HG03575 (cell line): ENCODE results near the gene HLCS.
"Not testable (repeated sequence)": the region's sequence is repeated elsewhere in the genome, so short reads cannot be mapped to it uniquely, and the experiment has no call there.

Experiments
- ATAC-seq: cut with Tn5 transposase; IDR thresholded peaks from one replicate; pipeline ENCODE4 v1.9.1; 2021; ENCODE audit not compliant: unreplicated experiment, insufficient number of reproducible peaks, low FRiP score; ENCODE audit errors: extremely low read depth

Gene HLCS

DNA sequence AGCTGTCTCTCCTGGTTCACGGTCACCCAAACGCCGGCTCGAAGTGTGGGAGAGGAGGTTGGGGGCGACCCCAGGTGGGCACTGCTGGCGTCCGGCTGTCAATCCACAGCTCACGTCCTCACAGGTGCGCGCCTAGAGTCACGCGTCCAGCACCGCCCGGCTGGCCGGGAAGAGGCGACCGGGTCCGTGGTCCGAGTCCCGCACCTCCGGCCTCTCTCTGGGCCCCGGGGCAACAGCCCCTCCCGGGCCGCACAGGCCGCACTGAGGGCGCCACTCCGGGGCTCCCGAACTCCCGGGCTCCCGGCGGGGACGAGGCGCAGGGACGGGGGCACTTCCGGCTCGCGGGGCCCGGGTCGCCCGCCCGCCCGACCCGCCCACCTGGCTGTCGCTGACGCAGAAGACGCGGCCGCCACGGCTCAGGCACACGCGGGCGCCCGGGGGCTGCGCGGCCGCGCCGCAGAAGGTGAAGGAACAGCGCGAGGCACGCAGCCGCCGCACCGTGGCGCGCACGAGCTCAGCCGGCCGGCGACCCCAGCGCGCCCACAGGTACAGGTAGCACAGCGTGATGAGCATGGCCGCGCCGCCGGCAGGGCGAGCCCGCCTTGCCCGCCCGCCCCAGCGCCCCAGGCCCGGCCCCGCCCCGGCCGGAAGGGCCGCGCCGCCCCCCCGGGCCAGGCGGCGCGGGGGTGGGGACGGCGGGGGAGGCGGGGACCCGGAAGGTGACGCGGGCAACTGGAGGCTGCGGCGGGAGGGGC, at the start of gene HLCS:
HLCS (minus strand) TSS at position 604 of the 755 bp plus-strand sequence; CDS start at position 573, 31 bp downstream.
- no peak for ATAC-seq

DNA sequence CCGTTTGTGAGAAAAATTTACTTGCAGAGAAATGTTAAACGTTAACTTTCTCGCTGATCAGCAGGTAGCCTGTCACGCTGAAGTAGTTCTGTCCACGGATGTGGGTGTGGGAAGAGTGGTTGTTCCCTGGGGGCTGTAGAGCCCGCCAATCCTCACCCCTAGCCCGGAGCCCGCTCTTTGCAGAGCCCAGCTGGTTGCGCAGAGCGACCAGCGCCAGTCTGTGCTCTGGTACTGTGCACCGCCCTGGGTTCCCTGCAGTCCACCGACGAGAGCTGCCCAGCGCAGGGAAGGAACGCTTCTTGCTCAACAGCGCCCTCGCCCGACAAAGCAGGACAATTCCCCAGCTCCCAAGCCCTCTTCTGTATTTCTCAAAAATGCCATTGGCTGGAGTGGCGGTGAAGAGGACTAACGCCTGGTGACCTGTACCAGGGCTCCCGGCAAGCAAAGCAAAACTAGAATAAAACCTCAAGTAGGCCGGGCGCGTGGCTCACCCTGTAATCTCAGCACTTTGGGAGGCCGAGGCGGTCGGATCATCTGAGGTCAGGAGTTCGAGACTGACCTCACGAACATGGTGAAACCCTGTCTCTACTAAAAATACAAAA, 43.4 kb upstream of the HLCS start:
- ATAC-seq: no peak

DNA sequence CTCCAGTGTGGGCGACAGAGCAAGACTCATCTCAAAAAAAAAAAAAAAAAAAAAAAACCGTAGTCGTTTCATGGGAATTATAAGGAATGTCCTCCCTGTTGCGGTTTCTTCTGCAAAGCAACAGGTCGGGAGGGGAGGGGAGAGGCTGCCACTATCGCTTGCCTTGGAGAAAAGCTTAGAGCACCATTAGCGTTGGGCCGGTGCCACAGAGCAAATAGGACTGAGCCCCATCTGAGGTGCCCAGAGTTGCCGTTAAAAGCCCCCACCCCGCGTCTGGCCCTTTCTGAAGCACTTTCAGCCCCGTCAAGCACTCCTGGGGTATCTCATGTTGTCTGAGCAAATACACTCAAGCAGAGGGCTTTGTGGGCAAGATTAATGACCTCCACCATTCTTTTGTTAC, 42.3 kb upstream of the HLCS start:
- ATAC-seq: no peak

DNA sequence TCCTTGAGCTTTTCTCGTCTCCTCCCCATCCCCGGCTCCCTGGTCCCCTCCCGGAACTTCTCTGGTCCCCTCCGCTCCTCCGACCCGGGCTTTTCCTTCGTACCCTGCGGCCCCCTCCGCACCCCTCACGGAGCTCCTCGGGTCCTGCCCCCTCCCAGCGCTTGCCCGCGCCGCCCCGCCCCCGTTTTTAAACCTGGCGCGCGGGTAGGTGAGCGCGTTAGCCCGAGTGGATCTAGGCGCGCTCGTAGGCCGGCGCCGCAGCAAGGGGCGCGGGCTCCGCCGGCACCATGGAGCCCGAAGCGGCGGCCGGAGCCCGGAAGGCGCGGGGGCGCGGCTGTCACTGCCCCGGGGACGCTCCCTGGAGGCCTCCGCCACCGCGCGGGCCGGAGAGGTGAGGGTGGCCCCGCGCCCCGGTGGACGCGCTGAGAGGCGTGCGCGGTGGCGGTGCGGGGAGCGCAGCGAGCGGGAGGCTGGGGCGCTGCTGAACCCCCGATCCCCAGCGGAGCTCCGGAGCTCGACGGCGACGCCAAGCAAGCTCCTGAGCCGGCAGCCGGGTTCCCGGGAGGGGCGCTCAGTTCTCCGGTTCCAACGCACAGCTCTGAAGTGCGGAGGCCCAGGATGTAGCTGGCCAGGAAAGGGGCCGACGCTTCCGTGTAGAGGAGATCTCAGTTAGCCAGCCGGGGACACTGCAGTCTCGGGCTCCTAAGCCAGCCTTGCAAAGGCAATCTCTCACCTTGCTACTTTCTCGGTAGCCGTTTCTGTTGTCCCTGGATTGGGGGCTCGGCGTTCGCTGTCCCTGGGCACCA, 40.2 kb upstream of the HLCS start, which contains the start of gene RIPPLY3:
RIPPLY3 (plus strand) TSS at position 217 of the 806 bp plus-strand sequence; CDS start at position 288, 71 bp downstream.
- no peak for ATAC-seq

DNA sequence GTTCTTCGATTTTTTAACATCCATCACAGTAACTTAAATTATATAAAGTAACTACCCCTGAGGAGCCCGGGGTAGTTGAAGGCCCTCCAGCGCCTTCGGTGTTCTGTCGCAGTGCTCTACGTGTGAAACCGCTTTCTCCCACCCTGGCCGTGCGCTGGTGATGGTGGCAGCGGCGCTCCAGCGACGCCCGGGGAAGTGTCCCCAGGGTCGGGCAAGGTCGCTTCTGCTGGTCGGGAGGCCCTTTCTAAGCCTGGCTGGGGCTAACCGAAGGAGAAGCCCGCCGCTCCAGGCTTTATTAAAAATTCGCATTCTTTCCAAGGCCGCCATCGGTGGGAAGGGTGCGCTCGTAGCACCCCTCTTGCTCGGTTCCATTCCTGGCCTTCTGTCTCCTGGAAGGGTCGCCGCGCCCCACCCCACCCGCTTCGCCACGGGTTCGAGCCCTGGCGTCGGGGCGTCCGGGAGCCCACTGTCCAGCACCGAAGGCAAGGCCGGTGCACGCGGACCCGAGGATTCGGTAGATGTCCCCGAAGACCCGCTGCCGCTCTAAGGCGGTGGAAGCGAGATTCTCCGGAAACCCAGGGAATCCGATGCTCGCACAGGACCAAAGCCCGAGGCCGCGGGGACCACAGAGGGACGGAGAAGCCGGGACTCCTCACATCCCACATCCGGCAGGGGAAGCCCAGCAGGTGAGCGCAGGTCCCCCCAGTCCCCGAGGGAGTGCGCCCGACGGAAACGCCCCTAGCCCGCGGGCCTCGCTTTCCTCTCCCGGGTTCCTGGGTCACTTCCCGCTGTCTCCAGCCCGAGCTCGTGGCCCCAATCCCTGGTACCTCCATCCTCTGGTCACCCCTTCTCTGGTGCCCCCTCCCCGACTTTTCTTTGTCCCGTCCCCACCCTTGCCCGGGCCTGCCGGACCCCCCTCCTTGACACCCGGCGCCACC, 39.3 kb upstream of the HLCS start:
- no peak for ATAC-seq

DNA sequence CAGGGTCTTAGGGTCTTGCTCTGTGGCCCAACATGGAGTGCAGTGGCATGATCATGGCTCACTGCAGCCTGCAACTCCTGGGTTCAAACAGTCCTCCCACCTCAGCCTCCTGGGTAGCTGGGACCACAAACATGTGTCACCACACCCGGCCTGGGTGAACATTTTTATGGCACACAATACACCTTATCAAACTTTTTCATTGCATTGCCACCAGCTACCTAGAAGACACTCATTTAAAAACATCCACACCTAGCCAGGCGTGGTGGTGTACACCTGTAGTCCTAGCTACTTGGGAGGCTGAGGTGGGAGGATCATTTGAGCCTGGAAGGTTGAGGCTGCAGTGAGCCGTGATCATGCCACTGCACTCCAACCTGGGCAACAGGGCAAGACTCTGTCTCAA, 37.4 kb upstream of the HLCS start:
- not testable (repeated sequence) for ATAC-seq

DNA sequence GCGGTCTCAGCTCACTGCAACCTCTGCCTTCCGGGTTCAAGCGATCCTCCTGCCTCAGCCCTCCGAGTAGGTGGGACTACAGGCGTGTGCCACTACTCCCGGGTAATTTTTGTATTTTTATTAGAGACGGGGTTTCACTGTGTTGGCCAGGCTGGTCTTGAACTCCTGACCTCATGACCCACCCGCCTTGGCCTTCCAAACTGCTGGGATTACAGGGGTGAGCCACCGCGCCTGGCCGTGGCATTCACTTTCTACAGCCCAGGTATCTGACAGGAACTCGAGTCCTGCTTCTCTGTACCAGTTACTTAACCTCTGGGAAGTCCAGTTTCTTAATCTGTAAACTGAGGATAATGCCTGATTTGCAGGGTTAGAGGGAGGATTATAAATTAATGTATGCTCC, 36.4 kb upstream of the HLCS start:
- not testable (repeated sequence) for ATAC-seq

DNA sequence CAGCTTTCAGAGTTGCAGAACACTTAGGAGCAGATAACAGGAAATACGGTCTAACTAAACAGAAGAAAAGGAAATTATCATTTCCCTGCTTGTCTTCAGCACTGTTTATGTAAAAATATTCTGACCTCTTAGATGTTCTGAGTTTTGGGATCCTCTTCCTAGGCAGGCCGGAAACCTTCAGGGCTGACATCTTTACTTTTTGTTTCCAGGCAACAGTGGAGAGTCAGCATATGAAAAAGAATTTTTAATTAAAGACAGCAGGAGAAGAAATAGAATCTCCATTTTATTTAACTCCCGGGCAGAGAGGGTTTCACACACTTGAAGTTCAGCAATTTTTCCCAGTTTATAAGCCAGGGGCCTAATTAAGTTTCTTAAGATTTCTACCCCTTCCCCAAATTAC, 35.0 kb upstream of the HLCS start:
- no peak for ATAC-seq

DNA sequence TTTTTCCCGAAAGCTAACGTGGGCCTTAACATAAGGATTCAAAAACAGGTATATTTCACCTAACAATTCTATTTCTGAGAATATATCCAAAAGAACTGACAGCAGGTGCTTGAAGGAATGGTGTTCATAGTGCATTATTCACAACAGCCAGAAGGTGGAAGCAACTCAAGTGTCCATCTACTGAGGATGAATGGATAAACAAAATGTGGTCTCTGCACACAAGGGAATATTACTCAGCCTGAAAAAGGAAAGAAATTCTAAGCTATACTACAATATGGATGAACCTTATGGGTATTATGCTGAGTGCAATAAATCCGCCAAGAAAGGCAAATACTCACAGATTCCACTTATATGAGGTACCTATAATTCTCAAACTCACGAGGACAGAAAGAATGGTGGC, 33.9 kb upstream of the HLCS start:
- ATAC-seq: no peak

DNA sequence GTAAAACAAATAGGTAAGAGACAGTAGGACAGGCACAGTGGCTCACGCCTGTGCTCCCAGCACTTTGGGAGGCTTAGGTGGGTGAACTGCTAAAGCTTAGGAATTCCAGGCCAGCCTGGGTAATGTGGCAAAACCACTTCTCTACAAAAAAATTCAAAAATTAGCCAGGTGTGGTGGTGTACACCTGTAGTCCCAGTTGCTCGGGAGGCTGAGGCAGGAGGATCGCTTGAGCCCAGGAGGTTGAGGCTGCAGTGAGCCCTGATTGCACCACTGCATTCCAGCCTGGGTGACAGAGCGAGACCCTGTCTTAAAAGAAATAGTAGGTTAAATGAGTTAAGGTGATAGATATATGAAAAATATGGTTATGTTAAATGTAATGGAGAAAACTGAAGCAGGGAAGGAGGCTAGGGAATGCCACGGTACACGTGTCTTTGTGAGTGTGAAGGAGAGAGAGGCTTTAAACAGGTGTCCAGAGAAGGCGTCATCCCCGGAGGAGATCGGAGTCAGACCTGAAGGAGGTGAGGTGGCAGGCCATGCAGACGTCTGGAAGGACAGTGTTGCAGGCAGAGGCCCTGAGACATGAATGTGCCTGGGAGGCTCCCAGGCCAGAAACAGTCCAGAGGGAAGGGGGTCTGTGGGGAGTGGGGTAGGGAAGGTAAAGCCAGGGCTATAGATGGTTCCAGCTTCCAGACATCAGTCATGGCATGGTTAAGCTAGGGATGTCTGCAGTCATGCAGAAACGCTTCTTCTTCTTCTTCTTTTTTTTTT, 32.8 kb upstream of the HLCS start:
- no peak for ATAC-seq

DNA sequence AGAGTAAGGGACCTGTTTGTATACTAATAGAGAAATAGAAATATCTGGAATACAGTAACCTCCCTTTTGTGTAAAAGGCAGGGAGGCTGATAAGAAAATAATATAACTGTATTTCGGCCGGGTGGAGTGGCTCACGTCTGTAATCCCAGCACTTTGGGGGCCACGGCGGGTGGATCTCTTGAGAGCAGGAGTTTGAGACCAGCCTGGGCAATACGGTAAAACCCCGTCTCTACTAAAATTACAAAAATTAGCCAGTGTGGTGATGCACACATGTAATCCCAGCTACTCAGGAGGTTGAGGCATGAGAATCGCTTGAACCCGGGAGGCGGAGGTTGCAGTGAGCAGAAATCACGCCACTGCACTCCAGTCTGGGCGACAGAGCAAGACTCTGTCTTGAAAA, 28.8 kb upstream of the HLCS start:
- ATAC-seq: not testable (repeated sequence)

DNA sequence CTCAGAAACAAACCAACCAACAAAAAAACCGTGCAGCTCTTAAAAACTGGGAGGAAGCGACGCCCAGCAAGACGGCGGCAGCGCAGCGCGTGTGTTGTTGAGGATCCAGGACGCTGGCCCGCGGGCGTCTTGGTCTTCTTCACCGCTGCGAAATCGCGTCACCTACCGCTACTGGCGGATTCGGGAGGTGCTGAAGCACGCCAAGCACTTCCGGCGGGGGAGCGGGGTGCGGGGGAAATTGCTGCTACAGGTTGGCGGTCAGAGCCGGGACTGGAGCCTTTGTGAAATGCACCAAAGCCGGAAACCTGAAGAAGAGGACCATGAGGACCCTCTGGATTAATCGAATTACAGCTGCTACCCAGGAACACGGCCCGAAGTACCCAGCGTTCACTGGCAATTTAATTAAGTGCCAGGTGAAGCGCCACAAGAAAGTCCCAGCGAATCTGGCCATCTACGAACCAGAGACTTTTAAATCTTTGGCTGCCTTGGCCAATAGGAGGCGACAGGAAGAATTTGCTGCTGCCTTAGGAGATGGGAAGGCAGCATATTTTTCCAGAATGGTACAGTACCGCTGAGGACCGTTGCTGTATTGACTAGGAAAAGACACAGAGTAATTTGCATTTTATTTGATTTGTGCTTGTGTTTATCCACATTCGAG, 28.2 kb upstream of the HLCS start:
- ATAC-seq: no peak

DNA sequence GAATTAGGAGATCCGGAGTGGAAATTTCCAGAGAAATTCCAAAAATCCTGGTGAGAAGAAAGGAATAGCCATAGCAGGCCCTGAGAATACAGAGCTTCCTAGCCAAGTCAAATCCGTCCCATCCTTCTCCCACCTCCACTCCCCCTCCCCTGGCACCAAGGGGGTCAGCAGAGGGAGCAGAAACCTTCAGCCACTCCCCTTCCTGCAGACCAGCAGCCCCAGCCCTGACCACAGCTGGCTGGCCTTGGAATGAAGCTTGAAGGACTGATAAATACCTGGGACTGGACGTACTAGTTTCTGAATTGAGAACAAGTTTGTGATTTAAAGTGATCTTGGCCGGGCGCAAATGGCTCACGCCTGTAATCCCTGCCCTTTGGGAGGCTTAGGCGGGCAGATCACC, 26.2 kb upstream of the HLCS start:
- no peak for ATAC-seq

DNA sequence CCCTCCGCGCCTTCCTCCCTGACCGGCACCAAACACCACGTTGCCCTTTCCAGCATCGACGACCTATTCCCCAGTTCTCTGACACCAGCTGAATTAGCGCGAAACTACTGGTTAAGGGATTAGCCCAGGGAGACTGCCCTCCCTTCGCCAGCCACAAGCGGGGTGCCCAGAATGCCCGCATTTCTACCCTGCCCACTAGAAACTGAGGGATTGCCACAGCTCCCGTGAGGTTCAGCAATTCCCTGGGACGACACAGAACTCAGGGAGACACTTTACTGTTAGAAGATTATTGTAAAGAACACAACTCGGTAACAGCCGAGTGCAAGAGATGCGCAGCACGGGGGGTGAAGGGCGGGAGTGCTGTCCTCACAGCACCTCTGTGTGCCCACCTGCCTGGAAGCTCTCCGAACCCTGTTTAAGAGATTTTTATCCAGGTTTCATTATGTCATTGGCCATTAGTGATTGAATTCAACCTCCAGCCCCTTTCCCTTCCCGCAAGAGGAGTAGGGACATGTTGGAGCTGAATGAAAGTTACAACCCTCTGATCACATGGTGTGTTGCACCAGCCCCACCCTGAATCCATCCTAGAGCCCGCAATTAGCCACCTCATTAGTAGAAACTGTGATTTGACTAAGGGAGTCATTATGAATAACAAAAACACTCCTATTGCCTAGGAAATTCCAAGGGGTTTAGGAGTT, 24.2 kb upstream of the HLCS start:
- no peak for ATAC-seq

DNA sequence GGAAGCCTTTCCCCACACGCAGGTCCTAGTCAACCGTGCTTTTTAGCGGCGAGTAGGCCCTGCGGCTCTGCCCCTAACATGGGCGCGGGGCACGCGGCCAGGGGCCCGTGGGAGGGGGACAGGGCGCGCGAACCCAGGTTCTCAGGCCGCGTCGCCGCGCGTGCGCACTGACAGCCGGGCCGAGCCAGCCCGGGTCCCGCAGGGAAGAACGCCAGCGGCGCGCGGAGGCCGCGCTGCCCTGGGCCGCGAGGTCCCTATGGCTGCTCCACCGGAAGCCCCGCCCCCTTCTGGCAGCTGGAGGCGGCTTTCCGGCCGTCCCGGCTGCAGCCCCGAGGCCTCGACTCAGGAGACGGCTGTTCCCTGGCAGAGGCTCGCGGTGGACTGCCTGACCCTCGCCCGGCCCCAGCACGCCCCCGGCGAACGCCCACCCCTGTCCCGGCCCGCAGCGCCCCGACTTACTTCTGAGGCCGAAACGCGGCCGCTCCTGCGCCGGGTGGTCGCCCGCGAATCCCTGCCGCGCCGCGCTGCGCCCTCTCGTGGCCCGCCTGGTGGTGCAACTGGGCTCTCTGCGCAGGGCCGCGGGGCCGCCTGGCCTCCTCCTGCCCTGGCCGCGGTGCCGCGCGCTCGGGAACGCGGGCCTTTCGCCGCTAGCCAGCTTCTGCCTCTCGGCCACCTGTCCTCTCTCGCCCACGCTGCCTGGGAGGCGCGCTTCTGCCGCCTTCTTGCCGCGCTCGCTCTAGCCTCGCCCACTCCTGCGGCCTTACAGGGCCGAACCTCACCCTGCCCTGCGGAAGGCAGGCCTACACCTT, 23.4 kb upstream of the HLCS start:
- no peak for ATAC-seq

DNA sequence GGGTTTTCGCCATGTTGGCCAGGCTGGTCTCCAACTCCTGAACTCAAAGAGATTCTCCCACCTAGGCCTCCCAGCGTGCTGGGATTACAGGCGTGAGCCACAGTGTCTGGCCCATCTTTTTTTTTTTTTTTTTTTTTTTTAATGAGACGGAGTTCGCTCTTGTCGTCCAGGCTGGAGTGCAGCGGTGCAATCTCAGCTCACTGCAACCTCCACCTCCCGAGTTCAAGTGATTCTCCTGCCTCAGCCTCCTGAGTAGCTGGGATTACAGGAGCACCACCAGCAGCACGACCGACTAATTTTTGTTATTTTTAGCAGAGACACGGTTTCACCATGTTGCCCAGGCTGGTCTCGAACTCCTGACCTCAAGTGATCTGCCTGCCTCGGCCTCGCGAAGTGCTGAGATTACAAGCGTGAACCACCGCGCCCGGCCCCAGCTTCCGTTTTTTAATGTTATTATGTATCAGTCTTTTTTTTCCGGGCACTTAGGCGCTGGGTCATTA, 22.8 kb upstream of the HLCS start:
- ATAC-seq: not testable (repeated sequence)
